ENCODE data around the gene ANAPC2. TPM values are rescaled to one million over a fixed set of nuclear protein-coding genes. Genes with fewer than 3 reads are reported as not detected.

The ANAPC2 gene
- total and polyA plus RNA-seq, 5 donors from 2014 or later, result 7.5 to 127 (median 8.0) TPM

- Mint-ChIP-seq H3K27me3 (no peaks in the 10 kb centered on the region), H3K36me3 (no peaks in the 10 kb centered on the region), H3K9me3 (no peaks in the 10 kb centered on the region), H3K4me3 (no peak overlapping the region), H3K27ac (no peak overlapping the region), H3K4me1 (peaks cover 0 to 13% (median 0%) of the 10 kb centered on the region in 4 donors)
- Histone ChIP-seq H3K36me3 (ENCODE audit: control insufficient read depth, insufficient read depth, low read length) (peaks cover 4% of the 10 kb centered on the region), H3K4me1 (ENCODE audit: control insufficient read depth, insufficient read depth, low read length, poor library complexity, severe bottlenecking) (peaks cover 12% of the 10 kb centered on the region), H3K27me3 (ENCODE audit: control insufficient read depth, insufficient read depth, low read length) (no peaks in the 10 kb centered on the region), H3K27ac (ENCODE audit: insufficient read depth, low read length, poor library complexity, severe bottlenecking) (no peak overlapping the region), H3K4me3 (ENCODE audit: low read depth, low read length) (no peak overlapping the region), H3K9me3 (ENCODE audit: control insufficient read depth in 2 of 2, low read length in 2 of 2) (no peaks in the 10 kb centered on the region)
- DNase-seq, result no peak
- ATAC-seq (ENCODE audit: low read depth in 2 of 2), result no peak
Measured at GRCh38 chr9:137194909-137195308, 6.5 kb upstream of the ANAPC2 start.

- peaks cover 13% of the 10 kb centered on the region for H3K4me1 ChIP-seq (ENCODE audit: control insufficient read depth, insufficient read depth, low read length, poor library complexity, severe bottlenecking)
- Mint-ChIP-seq H3K4me1 (peaks cover 0 to 14% (median 0%) of the 10 kb centered on the region in 4 donors), H3K27ac (no peak overlapping the region), H3K36me3 (no peaks in the 10 kb centered on the region), H3K4me3 (no peak overlapping the region), H3K9me3 (no peaks in the 10 kb centered on the region), H3K27me3 (no peaks in the 10 kb centered on the region)
- no peaks in the 10 kb centered on the region for H3K27me3 ChIP-seq (ENCODE audit: control insufficient read depth, insufficient read depth, low read length)
- DNase-seq (no peak), ATAC-seq (ENCODE audit: low read depth in 2 of 2) (no peak)
- no peak overlapping the region for H3K4me3 ChIP-seq (ENCODE audit: low read depth, low read length)
- peaks cover 4% of the 10 kb centered on the region for H3K36me3 ChIP-seq (ENCODE audit: control insufficient read depth, insufficient read depth, low read length)
- H3K9me3 ChIP-seq (ENCODE audit: control insufficient read depth in 2 of 2, low read length in 2 of 2), result no peaks in the 10 kb centered on the region
- no peak overlapping the region for H3K27ac ChIP-seq (ENCODE audit: insufficient read depth, low read length, poor library complexity, severe bottlenecking)
Measured at GRCh38 chr9:137194388-137194787, 6.0 kb upstream of the ANAPC2 start.

- no peaks in the 10 kb centered on the region for H3K9me3 Mint-ChIP-seq
- no peaks in the 10 kb centered on the region for H3K27me3 Mint-ChIP-seq
- peak overlapping the region in 1 of 4 donors; percentile 51 for H3K4me3 Mint-ChIP-seq
Measured at GRCh38 chr9:137193771-137194170, 5.4 kb upstream of the ANAPC2 start.

GRCh38 chr9:137192859-137193258, 4.5 kb upstream of the ANAPC2 start:
- no peak overlapping the region for H3K4me3 ChIP-seq (ENCODE audit: low read depth, low read length)
- Mint-ChIP-seq H3K36me3 (no peaks in the 10 kb centered on the region), H3K27me3 (no peaks in the 10 kb centered on the region), H3K4me3 (peak overlapping the region in 1 of 4 donors; percentile 41), H3K9me3 (no peaks in the 10 kb centered on the region), H3K4me1 (peaks cover 0 to 20% (median under 1%) of the 10 kb centered on the region in 4 donors), H3K27ac (no peak overlapping the region)
- H3K27ac ChIP-seq (ENCODE audit: insufficient read depth, low read length, poor library complexity, severe bottlenecking), result no peak overlapping the region
- ATAC-seq (ENCODE audit: low read depth in 2 of 2), result no peak
- no peaks in the 10 kb centered on the region for H3K9me3 ChIP-seq (ENCODE audit: control insufficient read depth in 2 of 2, low read length in 2 of 2)
- H3K27me3 ChIP-seq (ENCODE audit: control insufficient read depth, insufficient read depth, low read length), result no peaks in the 10 kb centered on the region
- peaks cover 18% of the 10 kb centered on the region for H3K4me1 ChIP-seq (ENCODE audit: control insufficient read depth, insufficient read depth, low read length, poor library complexity, severe bottlenecking)
- peaks cover 4% of the 10 kb centered on the region for H3K36me3 ChIP-seq (ENCODE audit: control insufficient read depth, insufficient read depth, low read length)
- no peak for DNase-seq

More at GRCh38 chr9:137193771-137194170, 5.4 kb upstream of the ANAPC2 start:
- peaks cover 4% of the 10 kb centered on the region for H3K36me3 ChIP-seq (ENCODE audit: control insufficient read depth, insufficient read depth, low read length)
- Mint-ChIP-seq H3K36me3 (no peaks in the 10 kb centered on the region), H3K27ac (no peak overlapping the region), H3K4me1 (peaks cover 0 to 19% (median 0%) of the 10 kb centered on the region in 4 donors)
- H3K27me3 ChIP-seq (ENCODE audit: control insufficient read depth, insufficient read depth, low read length), result no peaks in the 10 kb centered on the region
- H3K4me1 ChIP-seq (ENCODE audit: control insufficient read depth, insufficient read depth, low read length, poor library complexity, severe bottlenecking), result peaks cover 15% of the 10 kb centered on the region
- DNase-seq (no peak), ATAC-seq (ENCODE audit: low read depth in 2 of 2) (no peak)
- no peaks in the 10 kb centered on the region for H3K9me3 ChIP-seq (ENCODE audit: control insufficient read depth in 2 of 2, low read length in 2 of 2)
- no peak overlapping the region for H3K4me3 ChIP-seq (ENCODE audit: low read depth, low read length)
- H3K27ac ChIP-seq (ENCODE audit: insufficient read depth, low read length, poor library complexity, severe bottlenecking), result no peak overlapping the region

- no peak overlapping the region for H3K4me3 ChIP-seq (ENCODE audit: low read depth, low read length)
- no peaks in the 10 kb centered on the region for H3K27me3 Mint-ChIP-seq
- no peak overlapping the region for H3K27ac ChIP-seq (ENCODE audit: insufficient read depth, low read length, poor library complexity, severe bottlenecking)
- H3K9me3 Mint-ChIP-seq, result no peaks in the 10 kb centered on the region
- peak overlapping the region in 1 of 4 donors; percentile 35 for H3K4me3 Mint-ChIP-seq
- no peaks in the 10 kb centered on the region for H3K27me3 ChIP-seq (ENCODE audit: control insufficient read depth, insufficient read depth, low read length)
- DNase-seq (no peak), ATAC-seq (ENCODE audit: low read depth in 2 of 2) (no peak)
- H3K27ac Mint-ChIP-seq, result no peak overlapping the region
- no peaks in the 10 kb centered on the region for H3K36me3 Mint-ChIP-seq
- peaks cover 4% of the 10 kb centered on the region for H3K36me3 ChIP-seq (ENCODE audit: control insufficient read depth, insufficient read depth, low read length)
- H3K9me3 ChIP-seq (ENCODE audit: control insufficient read depth in 2 of 2, low read length in 2 of 2), result no peaks in the 10 kb centered on the region
- H3K4me1 Mint-ChIP-seq, result peaks cover 0 to 24% (median 4%) of the 10 kb centered on the region in 4 donors
- peaks cover 22% of the 10 kb centered on the region for H3K4me1 ChIP-seq (ENCODE audit: control insufficient read depth, insufficient read depth, low read length, poor library complexity, severe bottlenecking)
Measured at GRCh38 chr9:137192448-137192780, 4.1 kb upstream of the ANAPC2 start.

GRCh38 chr9:137191691-137192447, 3.5 kb upstream of the ANAPC2 start:
- no peak for ATAC-seq (ENCODE audit: low read depth in 2 of 2)
- H3K4me1 ChIP-seq (ENCODE audit: control insufficient read depth, insufficient read depth, low read length, poor library complexity, severe bottlenecking), result peaks cover 28% of the 10 kb centered on the region
- Mint-ChIP-seq H3K36me3 (no peaks in the 10 kb centered on the region), H3K9me3 (no peaks in the 10 kb centered on the region), H3K27me3 (no peaks in the 10 kb centered on the region), H3K4me3 (peak overlapping the region in 1 of 4 donors; percentile 35), H3K27ac (no peak overlapping the region), H3K4me1 (peaks cover 0 to 29% (median 7%) of the 10 kb centered on the region in 4 donors)
- H3K9me3 ChIP-seq (ENCODE audit: control insufficient read depth in 2 of 2, low read length in 2 of 2), result no peaks in the 10 kb centered on the region
- H3K36me3 ChIP-seq (ENCODE audit: control insufficient read depth, insufficient read depth, low read length), result peaks cover 4% of the 10 kb centered on the region
- H3K4me3 ChIP-seq (ENCODE audit: low read depth, low read length), result no peak overlapping the region
- H3K27me3 ChIP-seq (ENCODE audit: control insufficient read depth, insufficient read depth, low read length), result no peaks in the 10 kb centered on the region
- DNase-seq, result no peak
- H3K27ac ChIP-seq (ENCODE audit: insufficient read depth, low read length, poor library complexity, severe bottlenecking), result no peak overlapping the region

GRCh38 chr9:137191245-137191644, 2.9 kb upstream of the ANAPC2 start:
- no peaks in the 10 kb centered on the region for H3K9me3 Mint-ChIP-seq
- H3K36me3 Mint-ChIP-seq, result no peaks in the 10 kb centered on the region
- Histone ChIP-seq H3K4me3 (ENCODE audit: low read depth, low read length) (no peak overlapping the region), H3K4me1 (ENCODE audit: control insufficient read depth, insufficient read depth, low read length, poor library complexity, severe bottlenecking) (peaks cover 34% of the 10 kb centered on the region), H3K36me3 (ENCODE audit: control insufficient read depth, insufficient read depth, low read length) (peaks cover 4% of the 10 kb centered on the region), H3K9me3 (ENCODE audit: control insufficient read depth in 2 of 2, low read length in 2 of 2) (no peaks in the 10 kb centered on the region), H3K27me3 (ENCODE audit: control insufficient read depth, insufficient read depth, low read length) (no peaks in the 10 kb centered on the region), H3K27ac (ENCODE audit: insufficient read depth, low read length, poor library complexity, severe bottlenecking) (no peak overlapping the region)
- ATAC-seq (ENCODE audit: low read depth in 2 of 2) (no peak), DNase-seq (no peak)
- H3K27ac Mint-ChIP-seq, result no peak overlapping the region
- peak overlapping the region in 2 of 4 donors; percentile 54 to 62 for H3K4me3 Mint-ChIP-seq
- no peaks in the 10 kb centered on the region for H3K27me3 Mint-ChIP-seq
- H3K4me1 Mint-ChIP-seq, result peaks cover 0 to 35% (median 11%) of the 10 kb centered on the region in 4 donors

- ATAC-seq (ENCODE audit: low read depth in 2 of 2) (no peak), DNase-seq (no peak)
- Histone ChIP-seq H3K4me1 (ENCODE audit: control insufficient read depth, insufficient read depth, low read length, poor library complexity, severe bottlenecking) (peaks cover 39% of the 10 kb centered on the region), H3K4me3 (ENCODE audit: low read depth, low read length) (no peak overlapping the region), H3K36me3 (ENCODE audit: control insufficient read depth, insufficient read depth, low read length) (peaks cover 10% of the 10 kb centered on the region), H3K9me3 (ENCODE audit: control insufficient read depth in 2 of 2, low read length in 2 of 2) (no peaks in the 10 kb centered on the region), H3K27ac (ENCODE audit: insufficient read depth, low read length, poor library complexity, severe bottlenecking) (no peak overlapping the region), H3K27me3 (ENCODE audit: control insufficient read depth, insufficient read depth, low read length) (no peaks in the 10 kb centered on the region)
- no peaks in the 10 kb centered on the region for H3K27me3 Mint-ChIP-seq
- peaks cover 0 to 43% (median 13%) of the 10 kb centered on the region in 4 donors for H3K4me1 Mint-ChIP-seq
- H3K27ac Mint-ChIP-seq, result peak overlapping the region in 1 of 3 donors; percentile 36
- peak overlapping the region; percentile 54 to 92 (median 76) for H3K4me3 Mint-ChIP-seq
- no peaks in the 10 kb centered on the region for H3K36me3 Mint-ChIP-seq
- H3K9me3 Mint-ChIP-seq, result no peaks in the 10 kb centered on the region
Measured at GRCh38 chr9:137190315-137190856, 2.0 kb upstream of the ANAPC2 start.
